HG03521 (cell line): ENCODE results near the gene KCND3.
"Not testable (repeated sequence)": the region's sequence is repeated elsewhere in the genome, so short reads cannot be mapped to it uniquely, and the experiment has no call there.

ENCODE experiments used
- ATAC-seq: cut with Tn5 transposase; IDR thresholded peaks from one replicate; pipeline ENCODE4 v1.9.1; 2021; ENCODE audit warnings: mild to moderate bottlenecking, moderate library complexity; ENCODE audit not compliant: unreplicated experiment

Gene KCND3

GRCh38 chr1:111818546-111818945 lies 170.9 kb downstream of the KCND3 start:
- no peak for ATAC-seq

GRCh38 chr1:111818081-111818480 lies 171.4 kb downstream of the KCND3 start:
- no peak for ATAC-seq

GRCh38 chr1:111814642-111815041 lies 174.8 kb downstream of the KCND3 start:
- no peak for ATAC-seq

- ATAC-seq, result no peak
Measured at GRCh38 chr1:111814305-111814628, 175.2 kb downstream of the KCND3 start.

DNA sequence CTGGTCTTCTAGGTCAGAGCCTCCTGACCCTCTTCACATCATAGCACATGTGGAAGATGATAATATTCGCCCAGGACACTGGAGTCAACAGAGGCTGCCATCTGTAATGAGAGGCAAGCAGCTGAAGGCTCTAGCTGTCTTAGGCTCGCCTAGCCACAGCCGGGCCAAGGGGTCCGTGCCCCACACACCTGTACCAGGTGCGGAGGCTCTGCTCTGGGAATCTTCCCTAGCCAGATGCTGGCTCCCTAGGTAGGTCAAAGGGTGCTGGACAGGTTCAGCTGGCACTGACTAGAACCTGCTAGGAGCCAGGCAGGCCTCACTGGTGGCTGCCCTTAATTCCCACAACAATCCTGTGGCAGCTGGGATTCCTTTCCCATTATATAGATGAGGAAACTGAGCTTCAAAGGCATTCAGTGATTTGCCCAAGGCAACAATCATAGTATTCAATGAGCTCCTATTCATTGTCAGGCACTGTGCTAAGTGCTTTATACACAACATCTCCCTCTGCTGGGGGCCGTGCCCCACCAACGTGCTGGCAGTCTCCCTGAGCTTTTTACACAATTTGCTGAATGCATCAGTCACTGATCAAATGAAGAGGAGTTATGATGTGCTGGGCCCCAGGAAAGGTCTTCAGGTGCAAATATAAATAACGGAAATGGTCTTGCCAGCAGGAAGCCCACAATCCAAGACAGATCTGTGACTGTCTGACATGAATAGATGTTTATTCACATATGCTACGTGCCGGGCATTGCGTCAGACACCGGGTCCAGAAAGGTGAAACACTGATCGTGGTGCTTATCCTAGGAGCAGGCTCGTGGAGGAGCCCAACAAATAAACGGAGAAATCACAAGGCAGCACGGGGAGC lies 175.8 kb downstream of the KCND3 start:
- ATAC-seq, result no peak

DNA sequence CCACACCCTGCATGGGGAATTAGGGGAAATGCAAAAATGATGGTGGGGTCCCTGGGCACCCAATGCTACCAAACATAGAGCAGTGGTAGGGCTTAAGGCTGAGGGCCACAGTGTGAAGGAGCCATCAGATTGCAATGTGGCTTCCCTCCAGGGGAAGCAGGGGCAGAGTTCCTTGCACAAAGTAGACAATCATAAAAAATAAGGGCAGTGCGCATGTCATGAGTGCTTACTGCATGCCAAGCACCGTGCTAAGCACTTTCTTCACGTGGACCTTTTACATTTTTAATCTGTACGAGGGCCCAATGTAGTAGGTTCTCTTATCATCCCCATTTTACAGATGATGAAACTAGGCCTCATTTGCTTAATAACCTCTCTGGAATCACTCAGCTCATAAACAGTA lies 177.2 kb downstream of the KCND3 start:
- ATAC-seq, result no peak

GRCh38 chr1:111811891-111812290 lies 177.6 kb downstream of the KCND3 start:
- no peak for ATAC-seq

DNA sequence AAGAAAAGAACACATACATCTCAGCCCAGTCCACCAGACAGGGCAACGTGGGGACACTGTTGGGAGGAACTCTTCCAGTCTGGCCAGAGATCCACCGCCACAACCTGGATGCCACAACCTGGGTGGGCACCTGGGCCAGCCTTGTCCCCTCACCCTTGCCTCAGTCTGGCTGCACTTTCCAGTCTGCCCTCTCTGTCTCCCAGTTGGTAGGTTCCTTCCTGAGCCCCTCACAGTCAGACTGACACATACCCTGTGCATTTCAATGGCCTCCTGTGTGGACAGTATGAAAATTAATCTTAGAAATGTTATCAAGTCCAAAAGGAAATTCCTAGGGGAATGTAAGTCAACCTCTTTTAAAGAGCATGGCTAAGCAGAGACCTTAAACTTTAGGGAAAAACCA lies 184.2 kb downstream of the KCND3 start:
- no peak for ATAC-seq

DNA sequence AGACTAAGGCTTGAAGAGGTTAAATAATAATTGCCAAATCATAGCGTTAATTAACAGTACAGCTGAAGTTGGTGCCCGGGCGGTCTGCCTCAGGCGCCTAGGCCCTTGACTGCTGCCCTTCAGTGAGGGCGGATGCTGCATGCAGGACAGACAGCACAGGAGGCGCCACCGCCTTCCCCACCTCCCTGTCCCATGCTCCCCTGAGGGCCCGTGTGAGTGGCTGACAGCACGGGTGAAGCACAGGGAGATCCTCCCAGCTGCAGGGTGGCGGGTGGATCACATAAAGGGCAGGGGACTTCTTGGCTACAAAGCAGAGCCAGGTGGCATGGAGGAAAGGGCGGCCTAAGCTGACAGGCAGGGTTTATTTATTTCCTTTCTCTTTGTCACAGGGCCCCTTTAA lies 184.7 kb downstream of the KCND3 start:
- no peak for ATAC-seq

GRCh38 chr1:111803951-111804350 lies 185.5 kb downstream of the KCND3 start:
- no peak for ATAC-seq

GRCh38 chr1:111802984-111803383 lies 186.5 kb downstream of the KCND3 start:
- no peak for ATAC-seq

- ATAC-seq, result no peak
Measured at GRCh38 chr1:111802110-111802509, 187.4 kb downstream of the KCND3 start.

- no peak for ATAC-seq
Measured at GRCh38 chr1:111801071-111801850, 188.2 kb downstream of the KCND3 start.

DNA sequence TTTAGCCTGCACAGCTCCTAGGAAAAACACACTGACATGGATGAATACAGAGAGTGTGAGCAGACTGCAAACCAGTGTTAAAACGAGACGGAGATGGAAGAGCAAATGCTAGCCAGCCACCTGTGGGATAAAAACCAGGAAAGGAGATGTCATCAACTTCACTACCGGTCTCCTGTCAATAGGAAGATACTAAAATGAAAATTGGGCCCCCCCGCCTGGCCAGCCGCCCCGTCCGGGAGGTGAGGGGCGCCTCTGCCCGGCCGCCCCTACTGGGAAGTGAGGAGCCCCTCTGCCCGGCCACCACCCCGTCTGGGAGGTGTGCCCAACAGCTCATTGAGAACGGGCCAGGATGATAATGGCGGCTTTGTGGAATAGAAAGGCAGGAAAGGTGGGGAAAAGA lies 189.7 kb downstream of the KCND3 start:
- ATAC-seq, result not testable (repeated sequence)

GRCh38 chr1:111798580-111798979 lies 190.9 kb downstream of the KCND3 start:
- ATAC-seq, result no peak

- no peak for ATAC-seq
Measured at GRCh38 chr1:111795401-111795800, 194.1 kb downstream of the KCND3 start.

- ATAC-seq, result no peak
Measured at GRCh38 chr1:111793923-111794322, 195.5 kb downstream of the KCND3 start.

GRCh38 chr1:111792249-111792648 lies 197.2 kb downstream of the KCND3 start:
- no peak for ATAC-seq

DNA sequence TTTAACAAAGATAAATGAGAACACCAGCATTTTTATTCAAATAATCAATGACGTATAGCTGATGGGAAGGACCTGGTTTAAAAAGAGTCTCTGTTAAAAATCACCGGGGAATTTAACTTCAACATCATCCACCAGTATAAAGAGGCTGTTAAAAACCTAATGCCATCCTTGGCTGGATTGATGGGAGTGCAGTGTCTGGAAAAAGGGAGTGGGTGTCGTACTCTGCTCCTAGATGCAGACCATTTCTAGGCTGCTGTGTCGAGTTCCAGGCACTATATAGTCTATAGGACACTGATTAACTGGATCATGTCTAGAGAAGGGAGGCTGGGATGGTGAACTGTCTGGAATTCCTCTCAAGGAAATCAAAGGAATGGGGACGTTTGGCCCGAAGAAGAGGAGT lies 197.7 kb downstream of the KCND3 start:
- no peak for ATAC-seq

DNA sequence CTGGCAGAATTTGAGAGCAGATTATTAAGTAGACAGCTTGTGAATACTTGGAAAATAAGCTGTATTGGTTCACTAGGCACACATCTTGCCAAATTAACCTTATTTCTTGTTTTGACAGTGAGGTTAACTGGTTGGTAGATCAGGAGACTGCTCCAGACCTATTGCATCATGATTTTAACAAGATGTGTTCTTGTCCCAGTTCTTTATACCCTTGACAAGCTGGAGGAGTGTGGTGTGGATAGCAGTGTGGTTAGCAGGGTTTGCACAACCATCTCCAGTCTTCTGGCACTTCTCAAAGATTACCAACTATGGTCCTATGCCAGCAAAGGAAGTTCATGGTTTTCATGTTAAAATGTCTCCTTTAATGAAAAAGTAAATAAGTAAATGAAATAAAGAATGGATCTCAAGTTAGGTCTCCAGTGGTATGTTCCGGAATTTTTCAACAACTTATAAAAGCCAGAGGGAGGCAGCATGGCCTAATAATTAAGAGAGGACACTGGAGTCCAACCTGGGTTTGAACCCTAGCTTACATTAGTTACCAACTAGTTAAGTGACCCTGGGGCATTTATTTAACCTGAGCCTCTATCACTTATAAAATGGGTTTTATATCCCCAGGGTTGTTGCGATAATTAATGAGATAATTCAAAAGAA lies 199.7 kb downstream of the KCND3 start:
- ATAC-seq, result no peak

GRCh38 chr1:111789142-111789541 lies 200.3 kb downstream of the KCND3 start:
- no peak for ATAC-seq
